HepG2 (cell line): Measurements from ENCODE around the gene AQP6. TPM values are rescaled to one million over a fixed set of nuclear protein-coding genes. Genes with fewer than 3 reads are reported as not detected.

Source experiments
- ATAC-seq: fragments of 200-7000 bp; cut with Tn5 transposase; 3 replicates; pipeline ENCODE4 v1.9.1; 2020; ENCODE audit warnings: mild to moderate bottlenecking, moderate library complexity
- BruUV-seq: library from RNA; stranded (reverse); fragments of 400-500 nt; replicated peaks from 2 replicates; lab custom pipeline; 2021; lab: Mats Ljungman, UMichigan
- CTCF ChIA-PET: fragments of 300-600 bp; formaldehyde crosslinking; extraction: SDS; loops from one replicate; lab custom pipeline; 2021; ENCODE audit warnings: low total read pairs, inconsistent platforms, low intra/inter-chr PET ratio; lab: Yijun Ruan, JAX
- POLR2A ChIA-PET: fragments of 350-600 bp; sonication (Branson Sonifier 250); formaldehyde crosslinking; loops from one replicate; lab custom pipeline; 2020; ENCODE audit warnings: antibody characterized with exemption, inconsistent platforms; lab: Yijun Ruan, JAX
- DNase-seq: peaks from one replicate; pipeline ENCODE4 v3.0.0-alpha.2; 2015; ENCODE audit warnings: low spot score
- FAIRE-seq: peaks from 3 replicates; lab custom pipeline; 2011; peaks lifted over from hg19 to GRCh38; lab: Jason Lieb, UNC
- H2AFZ ChIP-seq: one replicate; pipeline ENCODE4 v1.6.1; 2011; ENCODE audit warnings: low read length, inconsistent platforms
- H3K27ac ChIP-seq: fragments of 300-600 bp; 3 replicates; pipeline ENCODE4 v1.8.0; 2011; ENCODE audit warnings: mixed run types, mild to moderate bottlenecking, mixed read lengths, low read length, inconsistent platforms; ENCODE audit not compliant: insufficient read depth; ENCODE audit errors: extremely low read length
- H3K27me3 ChIP-seq, 2 experiments: fragments of 200-600 bp in 1 of 2; 2 replicates in 1 of 2; 3 replicates in 1 of 2; pipeline versions ENCODE4 v1.6.0 to v1.8.0; 2011; ENCODE audit warnings: low read length in 2 of 2, mild to moderate bottlenecking in 2 of 2, moderate library complexity in 2 of 2, inconsistent platforms in 1 of 2; ENCODE audit not compliant: insufficient read depth in 2 of 2, control insufficient read depth in 1 of 2
- H3K36me3 ChIP-seq, 2 experiments: fragments of 200-600 bp in 1 of 2; replicated peaks in 1 of 2; 2 replicates in 1 of 2; 3 replicates in 1 of 2; pipeline versions ENCODE4 v1.5.1 to v1.8.0; 2011; ENCODE audit warnings: low read length in 2 of 2, inconsistent platforms in 1 of 2; ENCODE audit not compliant: insufficient read depth in 2 of 2, control insufficient read depth in 1 of 2
- H3K4me1 ChIP-seq: 2 replicates; pipeline ENCODE4 v1.5.1; 2012; ENCODE audit warnings: low read length, inconsistent platforms; ENCODE audit not compliant: insufficient read depth
- H3K4me2 ChIP-seq: 2 replicates; pipeline ENCODE4 v1.6.0; 2011; ENCODE audit warnings: low read depth, low read length, inconsistent platforms
- H3K4me3 ChIP-seq, 3 experiments: fragments of 200-600 bp in 1 of 3; sonication (generic), shearing (Covaris generic) in 1 of 3; replicated peaks in 1 of 3; 2 replicates each; pipeline ENCODE4 v1.5.1; 2011 to 2016; ENCODE audit warnings: low read length in 3 of 3, inconsistent platforms in 2 of 3, low read depth in 2 of 3, mild to moderate bottlenecking in 2 of 3, control low read depth in 1 of 3, mixed read lengths in 1 of 3; ENCODE audit not compliant: insufficient read depth in 1 of 3
- H3K79me2 ChIP-seq: one replicate; pipeline ENCODE4 v1.6.1; 2011; ENCODE audit warnings: low read length, inconsistent platforms; ENCODE audit not compliant: insufficient read depth
- H3K9ac ChIP-seq: 2 replicates; pipeline ENCODE4 v1.6.0; 2011; ENCODE audit warnings: mild to moderate bottlenecking, low read depth, low read length, inconsistent platforms; ENCODE audit not compliant: insufficient read depth
- H3K9me3 ChIP-seq: 2 replicates; pipeline ENCODE4 v1.5.1; 2012; ENCODE audit warnings: mild to moderate bottlenecking, low read length
- H4K20me1 ChIP-seq: 2 replicates; pipeline ENCODE4 v1.6.0; 2011; ENCODE audit warnings: inconsistent platforms, mild to moderate bottlenecking, low read length, moderate library complexity; ENCODE audit not compliant: insufficient read depth
- ATAD3A ChIP-seq: sonication (generic); formaldehyde crosslinking; IDR thresholded peaks from 2 replicates; pipeline ENCODE4 v1.4.0; 2020; ENCODE audit warnings: missing genetic modification reagents
- DZIP1 ChIP-seq: sonication (generic); formaldehyde crosslinking; IDR thresholded peaks from 2 replicates; pipeline ENCODE4 v1.5.0; 2020; ENCODE audit warnings: mild to moderate bottlenecking, missing genetic modification reagents
- ELK4 ChIP-seq: sonication (generic); formaldehyde crosslinking; IDR thresholded peaks from 2 replicates; pipeline ENCODE4 v1.9.0; 2021; ENCODE audit warnings: missing genetic modification reagents, borderline replicate concordance
- KLF11 ChIP-seq: IDR thresholded peaks from 2 replicates; pipeline ENCODE4 v1.6.1; 2016; ENCODE audit warnings: missing compliant biosample characterization
- PHF21A ChIP-seq: sonication (generic); formaldehyde crosslinking; IDR thresholded peaks from 2 replicates; pipeline ENCODE4 v1.5.0; 2020; ENCODE audit warnings: mild to moderate bottlenecking, missing genetic modification reagents
- RBM39 ChIP-seq: fragments of 200-400 bp; formaldehyde crosslinking; IDR thresholded peaks from one replicate; pipeline ENCODE4 v1.6.1; 2018; ENCODE audit warnings: antibody characterized with exemption, mild to moderate bottlenecking, low read depth, low read length; ENCODE audit not compliant: poor library complexity, severe bottlenecking
- REST ChIP-seq, 2 experiments: IDR thresholded peaks; 2 replicates each; pipeline ENCODE4 v1.6.1; 2011 to 2012; ENCODE audit warnings: low read length in 2 of 2, borderline replicate concordance in 1 of 2, low read depth in 1 of 2, mild to moderate bottlenecking in 1 of 2, moderate library complexity in 1 of 2
- SPEN ChIP-seq: sonication (generic); formaldehyde crosslinking; IDR thresholded peaks from 2 replicates; pipeline ENCODE4 v1.5.1; 2020; ENCODE audit warnings: low read depth, mild to moderate bottlenecking, missing genetic modification reagents
- SUZ12 ChIP-seq: fragments of 150-350 bp; IDR thresholded peaks from 2 replicates; pipeline ENCODE4 v1.6.1; 2014; ENCODE audit warnings: low read depth, low read length
- ZBTB21 ChIP-seq: sonication (generic); formaldehyde crosslinking; IDR thresholded peaks from 2 replicates; pipeline ENCODE4 v1.4.0; 2020; ENCODE audit warnings: missing genetic modification reagents
- ZNF343 ChIP-seq: sonication (generic); formaldehyde crosslinking; IDR thresholded peaks from 2 replicates; pipeline ENCODE4 v1.4.0; 2020; ENCODE audit warnings: mild to moderate bottlenecking, missing genetic modification reagents
- WGBS: methylation state at CpG from one replicate; pipeline ENCODE4 v1.1.6; 2017; ENCODE audit warnings: low lambda C conversion rate; 5-methylcytosine and 5-hydroxymethylcytosine counted together
- in situ Hi-C: cut with HindIII; loops from 2 replicates; pipeline ENCODE4 v1.10.0; 2017; ENCODE audit warnings: low pct_unique_long_range_greater_than_20kb; ENCODE audit not compliant: extremely low pct_ligation_motif_present
- intact Hi-C: fragments of 100-400 bp; cut with micrococcal nuclease; formaldehyde crosslinking; loops from one replicate; pipeline ENCODE4 v1.10.0; 2022; ENCODE audit not compliant: unreplicated experiment
- polyA plus RNA-seq, 8 experiments: library from polyadenylated mRNA; depleted of rRNA in 3 of 8; stranded (reverse) in 7 of 8; unstranded in 1 of 8; fragments of >200 nt; fragmentation: Illumina TruSeq in 4 of 8; extraction: Trizol in 4 of 8; gene quantifications; 2 replicates each; pipeline versions ENCODE4 v1.2.1 to v1.2.3, GENCODE V29; 2011 to 2016; ENCODE audit warnings: low read depth in 4 of 8, missing spikeins in 1 of 8, mixed read lengths in 1 of 8; ENCODE audit not compliant: insufficient read depth in 1 of 8
- total RNA-seq, 5 experiments: library from RNA; depleted of rRNA; stranded (reverse); fragments of >200 nt; fragmentation: Illumina TruSeq; extraction: Trizol; gene quantifications; 2 replicates each; pipeline ENCODE4 v1.2.3, GENCODE V29; 2016; ENCODE audit warnings: low read depth in 1 of 5

The AQP6 gene
- total and polyA plus RNA-seq, 2 of the 13 experiments (the other 11 are each of a cell fraction or from before 2014, with no cell fraction given) = 0.32 to 1.3 TPM

DNA sequence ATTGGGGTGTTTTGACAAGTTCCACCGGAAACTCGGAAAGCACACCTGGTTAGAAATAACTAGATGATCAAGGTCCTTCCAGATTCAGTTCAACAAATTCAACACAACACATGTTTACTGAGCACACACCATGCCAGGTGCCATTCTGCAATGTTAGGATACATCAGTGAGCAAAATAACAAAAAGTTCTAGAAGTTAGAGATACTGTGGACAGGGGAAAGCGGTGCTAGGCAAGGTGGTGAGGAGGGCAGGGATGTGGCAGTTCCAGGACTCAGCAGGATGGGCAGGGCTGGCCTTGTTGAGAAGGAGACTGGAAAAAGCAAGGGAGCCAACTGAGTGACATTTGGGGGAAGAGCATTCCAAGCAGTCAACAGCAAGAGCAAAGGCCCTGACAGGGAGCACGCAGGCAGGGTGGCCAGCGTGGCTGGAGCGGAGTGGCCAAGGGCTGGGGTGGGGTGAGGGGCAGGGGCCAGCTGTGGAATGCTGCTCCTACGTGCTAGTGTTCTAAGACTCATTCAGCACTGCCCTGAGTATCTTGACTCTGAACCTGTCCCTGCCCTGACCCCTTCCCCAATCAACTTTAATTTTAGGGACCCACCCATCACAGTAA lies 49.6 kb upstream of the AQP6 start:
- Histone ChIP-seq H3K9ac (no peak overlapping the region), H3K27ac (no peak overlapping the region), H3K79me2 (no peaks in the 10 kb centered on the region), H3K9me3 (no peaks in the 10 kb centered on the region), H4K20me1 (no peaks in the 10 kb centered on the region), H3K4me3 (no peak overlapping the region), H3K36me3 (no peaks in the 10 kb centered on the region), H2AFZ (no peak overlapping the region), H3K4me2 (no peak overlapping the region), H3K27me3 (peaks cover 1 to 6% of the 10 kb centered on the region in 2 experiments; a peak in 2 of 5 replicates), H3K4me1 (no peaks in the 10 kb centered on the region)
- ATAC-seq (no peak), DNase-seq (no peak), FAIRE-seq (no peak)
- BruUV-seq = no TSS peak
- POLR2A ChIA-PET = no interaction called here
- 44% methylated on average over 7 of the region's 7 CpGs for WGBS
- intact Hi-C loops = no loop called here
- in situ Hi-C loops = no loop called here
- CTCF ChIA-PET = no interaction called here
- TF ChIP-seq SUZ12 (no peak), SPEN (no peak), PHF21A (CRISPR knock-in tag) (no peak), RBM39 (no peak), ELK4 (no peak), ATAD3A (CRISPR knock-in tag) (no peak), DZIP1 (CRISPR knock-in tag) (no peak), KLF11 (CRISPR knock-in tag) (no peak), ZNF343 (CRISPR knock-in tag) (no peak), ZBTB21 (no peak), REST (IDR thresholded peaks at IDR 0.05; ENCODE audit: borderline replicate concordance in 1 of 2, low read depth in 1 of 2, low read length in 2 of 2) (no peak)
